H1 (cell line): ENCODE data around the gene FAM107A. TPM values are rescaled to one million over a fixed set of nuclear protein-coding genes. Genes with fewer than 3 reads are reported as not detected.

Source experiments
- CTCF ChIA-PET: fragments of 300-600 bp; sonication (Branson Sonifier 250); formaldehyde crosslinking; loops from one replicate; lab custom pipeline; 2021; ENCODE audit not compliant: partially characterized antibody; lab: Charles Lee
- POLR2A ChIA-PET: fragments of 300-600 bp; sonication (Branson Sonifier 250); formaldehyde crosslinking; loops from one replicate; lab custom pipeline; 2021; ENCODE audit warnings: inconsistent platforms; ENCODE audit not compliant: partially characterized antibody; lab: Charles Lee
- DNase-seq, 2 experiments: peaks; one replicate each; pipeline versions ENCODE4 v3.0.0 to v3.0.0-alpha.2; 2010 to 2022; ENCODE audit warnings: low spot score in 2 of 2, low read depth in 1 of 2, mixed read lengths in 1 of 2
- FAIRE-seq: peaks from 2 replicates; lab custom pipeline; 2011; peaks lifted over from hg19 to GRCh38; lab: Jason Lieb, UNC
- H2AFZ ChIP-seq: 2 replicates; pipeline ENCODE4 v1.8.1; 2012; ENCODE audit warnings: low read length, inconsistent platforms
- H2AK5ac ChIP-seq: 2 replicates; pipeline ENCODE4 v1.6.1; 2013; ENCODE audit warnings: low read depth, low read length
- H2BK120ac ChIP-seq: replicated peaks from 2 replicates; pipeline ENCODE3; 2013; ENCODE audit warnings: low read depth, low read length, inconsistent platforms
- H2BK12ac ChIP-seq: 2 replicates; pipeline ENCODE4 v1.6.1; 2013; ENCODE audit warnings: low read depth, low read length
- H2BK15ac ChIP-seq: 2 replicates; pipeline ENCODE4 v1.6.1; 2013; ENCODE audit warnings: low read length
- H2BK20ac ChIP-seq: 2 replicates; pipeline ENCODE4 v1.6.1; 2013; ENCODE audit warnings: low read length
- H2BK5ac ChIP-seq: 2 replicates; pipeline ENCODE4 v1.6.1; 2013; ENCODE audit warnings: low read depth, low read length
- H3K14ac ChIP-seq: 2 replicates; pipeline ENCODE4 v1.6.1; 2013; ENCODE audit warnings: inconsistent platforms; ENCODE audit not compliant: insufficient read length
- H3K18ac ChIP-seq: 2 replicates; pipeline ENCODE4 v1.6.1; 2013; ENCODE audit warnings: low read length; ENCODE audit errors: extremely low read depth
- H3K23ac ChIP-seq: 2 replicates; pipeline ENCODE4 v1.6.1; 2013; ENCODE audit warnings: inconsistent platforms; ENCODE audit not compliant: insufficient read length
- H3K23me2 ChIP-seq: 2 replicates; pipeline ENCODE4 v1.6.1; 2013; ENCODE audit warnings: low read depth, low read length
- H3K27ac ChIP-seq: 2 replicates; pipeline ENCODE4 v1.6.1; 2011; ENCODE audit warnings: low read depth, low read length, inconsistent platforms
- H3K27me3 ChIP-seq, 4 experiments: replicated peaks in 1 of 4; 1 replicate in 1 of 4; 2 replicates in 3 of 4; pipeline versions ENCODE4 v1.6.1 to v1.8.1; 2011 to 2013; ENCODE audit warnings: low read length in 3 of 4, mild to moderate bottlenecking in 3 of 4, inconsistent platforms in 2 of 4, mixed read lengths in 2 of 4, moderate library complexity in 1 of 4; ENCODE audit not compliant: control insufficient read depth in 3 of 4, insufficient read depth in 3 of 4; ENCODE audit errors: extremely low read depth in 1 of 4
- H3K36me3 ChIP-seq, 4 experiments: 2 replicates each; pipeline versions ENCODE4 v1.6.1 to v1.8.1; 2011 to 2013; ENCODE audit warnings: mild to moderate bottlenecking in 4 of 4, low read length in 3 of 4, moderate library complexity in 2 of 4, control low read depth in 1 of 4, inconsistent platforms in 1 of 4; ENCODE audit not compliant: insufficient read depth in 4 of 4, control insufficient read depth in 2 of 4
- H3K4ac ChIP-seq: replicated peaks from 2 replicates; pipeline ENCODE3; 2013; ENCODE audit warnings: low read length, low read depth, mixed read lengths, inconsistent platforms; ENCODE audit not compliant: insufficient read length
- H3K4me1 ChIP-seq, 4 experiments: replicated peaks in 1 of 4; 1 replicate in 1 of 4; 2 replicates in 3 of 4; pipeline versions ENCODE4 v1.6.1 to v1.8.1; 2011 to 2013; ENCODE audit warnings: low read length in 3 of 4, inconsistent platforms in 2 of 4, mixed read lengths in 1 of 4; ENCODE audit not compliant: insufficient read depth in 4 of 4, control insufficient read depth in 3 of 4
- H3K4me2 ChIP-seq, 2 experiments: 2 replicates each; pipeline versions ENCODE4 v1.6.1 to v1.8.1; 2011 to 2013; ENCODE audit warnings: low read depth in 2 of 2, low read length in 2 of 2, control low read depth in 1 of 2, inconsistent platforms in 1 of 2, mild to moderate bottlenecking in 1 of 2; ENCODE audit not compliant: insufficient read depth in 1 of 2
- H3K4me3 ChIP-seq, 4 experiments: fragments of 200-600, 300-600 bp in 1 of 4; sonication (generic), shearing (Covaris generic), sonication (Bioruptor Twin) in 1 of 4; 2 replicates each; pipeline versions ENCODE4 v1.5.1 to v1.8.1; 2011 to 2016; ENCODE audit warnings: low read length in 4 of 4, low read depth in 3 of 4, control low read depth in 2 of 4, inconsistent platforms in 2 of 4, mild to moderate bottlenecking in 2 of 4, mixed read lengths in 1 of 4, moderate library complexity in 1 of 4; ENCODE audit not compliant: insufficient read depth in 2 of 4; ENCODE audit errors: extremely low read depth in 1 of 4
- H3K56ac ChIP-seq: replicated peaks from 2 replicates; pipeline ENCODE3; 2013; ENCODE audit warnings: low read depth, mild to moderate bottlenecking, mixed read lengths, low read length, inconsistent platforms; ENCODE audit not compliant: insufficient read length
- H3K79me1 ChIP-seq: 2 replicates; pipeline ENCODE4 v1.6.1; 2013; ENCODE audit warnings: low read depth, low read length, control low read depth
- H3K79me2 ChIP-seq, 2 experiments: 2 replicates each; pipeline versions ENCODE4 v1.6.1 to v1.8.1; 2012 to 2013; ENCODE audit warnings: low read length in 2 of 2, mild to moderate bottlenecking in 2 of 2, inconsistent platforms in 1 of 2; ENCODE audit not compliant: insufficient read depth in 2 of 2, control insufficient read depth in 1 of 2
- H3K9ac ChIP-seq, 4 experiments: replicated peaks in 1 of 4; 1 replicate in 1 of 4; 2 replicates in 3 of 4; pipeline versions ENCODE4 v1.6.1 to v1.8.1; 2011 to 2013; ENCODE audit warnings: low read depth in 3 of 4, low read length in 3 of 4, control low read depth in 2 of 4, mild to moderate bottlenecking in 2 of 4, moderate library complexity in 2 of 4, inconsistent platforms in 1 of 4; ENCODE audit errors: extremely low read depth in 1 of 4
- H3K9me3 ChIP-seq, 2 experiments: 2 replicates each; pipeline versions ENCODE4 v1.6.1 to v1.8.1; 2012 to 2013; ENCODE audit warnings: mild to moderate bottlenecking in 2 of 2, moderate library complexity in 2 of 2, control low read depth in 1 of 2, inconsistent platforms in 1 of 2, low read depth in 1 of 2, low read length in 1 of 2, mixed read lengths in 1 of 2; ENCODE audit not compliant: insufficient read depth in 2 of 2
- H4K20me1 ChIP-seq, 2 experiments: replicated peaks in 1 of 2; 2 replicates each; pipeline versions ENCODE3 to v1.8.1; 2011 to 2013; ENCODE audit warnings: inconsistent platforms in 2 of 2, low read length in 2 of 2, mild to moderate bottlenecking in 1 of 2; ENCODE audit not compliant: insufficient read depth in 2 of 2, control insufficient read depth in 1 of 2
- H4K5ac ChIP-seq: 2 replicates; pipeline ENCODE4 v1.6.1; 2013; ENCODE audit warnings: low read length, low read depth, mixed read lengths, inconsistent platforms; ENCODE audit not compliant: insufficient read length
- H4K8ac ChIP-seq: 2 replicates; pipeline ENCODE4 v1.8.0; 2013; ENCODE audit warnings: mild to moderate bottlenecking, moderate library complexity, low read length, inconsistent platforms; ENCODE audit not compliant: insufficient read depth; ENCODE audit errors: extremely low read depth
- H4K91ac ChIP-seq: replicated peaks from 2 replicates; pipeline ENCODE3; 2013; ENCODE audit warnings: low read length, mixed read lengths, inconsistent platforms; ENCODE audit not compliant: insufficient read length
- ATF3 ChIP-seq: IDR thresholded peaks from 2 replicates; pipeline ENCODE4 v1.6.1; 2011; ENCODE audit warnings: low read depth, mild to moderate bottlenecking, low read length; ENCODE audit not compliant: insufficient read depth
- BCL11A ChIP-seq, 2 experiments: IDR thresholded peaks; one replicate each; pipeline ENCODE4 v1.6.1; 2011; ENCODE audit warnings: low read depth in 2 of 2, low read length in 2 of 2, mild to moderate bottlenecking in 2 of 2
- CBX8 ChIP-seq: fragments of 300-800, 300-1000 bp; sonication (generic); IDR thresholded peaks from 2 replicates; pipeline ENCODE4 v1.7.1; 2016; ENCODE audit warnings: low read depth, low read length, borderline replicate concordance
- CHD2 ChIP-seq: IDR thresholded peaks from 2 replicates; pipeline ENCODE4 v1.6.1; 2012; ENCODE audit warnings: low read length, improper control_type of control experiment
- CTBP2 ChIP-seq: IDR thresholded peaks from 2 replicates; pipeline ENCODE4 v1.7.0; 2011; ENCODE audit warnings: borderline replicate concordance, mild to moderate bottlenecking, moderate library complexity, mixed read lengths, low read length; ENCODE audit not compliant: insufficient read depth, insufficient read length
- EGR1 ChIP-seq: IDR thresholded peaks from 2 replicates; pipeline ENCODE4 v1.6.1; 2011; ENCODE audit warnings: low read depth, low read length, borderline replicate concordance
- FOSL1 ChIP-seq: IDR thresholded peaks from 2 replicates; pipeline ENCODE4 v1.6.1; 2011; ENCODE audit warnings: mild to moderate bottlenecking, low read depth, low read length, moderate library complexity; ENCODE audit not compliant: insufficient read depth
- POLR2A ChIP-seq, 2 experiments: IDR thresholded peaks; 1 replicate in 1 of 2; 2 replicates in 1 of 2; pipeline ENCODE4 v1.6.1; 2011; ENCODE audit warnings: low read depth in 2 of 2, low read length in 2 of 2, mild to moderate bottlenecking in 2 of 2; ENCODE audit errors: control extremely low read depth in 1 of 2
- RXRA ChIP-seq: IDR thresholded peaks from 2 replicates; pipeline ENCODE4 v1.6.1; 2011; ENCODE audit warnings: low read depth, mild to moderate bottlenecking, low read length, moderate library complexity; ENCODE audit not compliant: insufficient read depth
- SP2 ChIP-seq: IDR thresholded peaks from 2 replicates; pipeline ENCODE4 v1.6.1; 2012; ENCODE audit warnings: mild to moderate bottlenecking, low read length, inconsistent platforms
- USF2 ChIP-seq: IDR thresholded peaks from 2 replicates; pipeline ENCODE4 v1.6.1; 2011; ENCODE audit warnings: low read length, improper control_type of control experiment
- ZNF274 ChIP-seq: IDR thresholded peaks from 2 replicates; pipeline ENCODE4 v1.7.0; 2012; ENCODE audit warnings: low read length, borderline replicate concordance; ENCODE audit errors: extremely low read depth
- WGBS, 2 experiments: shearing (Covaris generic) in 1 of 2; methylation state at CpG; one replicate each; pipeline versions ENCODE4 v1.1.6 to v1.1.7; 2013 to 2015; ENCODE audit warnings: low lambda C conversion rate in 2 of 2, mixed read lengths in 2 of 2, inconsistent platforms in 1 of 2, low coverage in 1 of 2, missing lambda C conversion rate in 1 of 2; ENCODE audit not compliant: insufficient replicate concordance in 2 of 2, insufficient coverage in 1 of 2, insufficient read length in 1 of 2; ENCODE audit errors: extremely low coverage in 1 of 2, missing lambda C conversion rate in 1 of 2; 5-methylcytosine and 5-hydroxymethylcytosine counted together
- polyA plus RNA-seq, 7 experiments: library from polyadenylated mRNA; depleted of rRNA in 3 of 7; stranded (reverse) in 5 of 7; unstranded in 2 of 7; fragments of >200 nt in 5 of 7; fragments of 200-250 nt in 2 of 7; gene quantifications; 1 replicate in 5 of 7; 2 replicates in 1 of 7; 4 replicates in 1 of 7; pipeline versions ENCODE4 v1.2.1 to v1.2.3, GENCODE V29; 2011 to 2013; ENCODE audit warnings: missing spikeins in 2 of 7, mixed read lengths in 2 of 7
- total RNA-seq: library from RNA; stranded (reverse); fragmentation: NEBNext Ultra II Directional; extraction: Animal tissue kit (Norgen Biotek cat#: 25700); gene quantifications from 2 replicates; pipeline ENCODE4 v1.2.1, GENCODE V29; 2021

FAM107A gene
- total and polyA plus RNA-seq, 2 of the 8 experiments (the other 6 are each of a cell fraction or from before 2014, with no cell fraction given): 0.51 to 0.65 TPM

GRCh38 chr3:58609990-58610389 is 32.8 kb upstream of the FAM107A start:
- Histone ChIP-seq H3K79me2 (no peaks in the 10 kb centered on the region), H3K79me1 (no peaks in the 10 kb centered on the region; the same call in 1 of the 2 replicates), H3K4me2 (no peak overlapping the region), H4K8ac (no peak overlapping the region), H3K23ac (no peak overlapping the region), H2AFZ (no peak overlapping the region), H3K23me2 (no peaks in the 10 kb centered on the region), H3K36me3 (no peaks in the 10 kb centered on the region), H4K5ac (no peak overlapping the region), H3K27me3 (no peaks in the 10 kb centered on the region), H4K20me1 (no peaks in the 10 kb centered on the region), H3K4me1 (no peaks in the 10 kb centered on the region), H3K14ac (no peak overlapping the region), H2BK12ac (no peak overlapping the region), H3K9me3 (no peaks in the 10 kb centered on the region), H3K18ac (no peak overlapping the region), H3K9ac (no peak overlapping the region), H2BK120ac (no peak overlapping the region), H2BK15ac (no peak overlapping the region), H2BK5ac (no peak overlapping the region), H3K4ac (no peak overlapping the region), H4K91ac (no peak overlapping the region), H3K4me3 (no peak overlapping the region), H2AK5ac (no peak overlapping the region), H3K56ac (no peak overlapping the region), H2BK20ac (no peak overlapping the region), H3K27ac (no peak overlapping the region)
- 94% methylated on average over 7 of the region's 7 CpGs; no CpG with 5 or more reads in 1 of the 2 experiments for WGBS, 2 experiments
- ChIA-PET POLR2A (no interaction called here), CTCF (interaction anchor here (1.0 to 4.3 kb wide), 5 partner anchors 12 to 50 kb away, joined by 3 to 23 read pairs (median 4); no protein-coding TSS in a partner anchor)
- FAIRE-seq (no peak), DNase-seq (no peak)
- TF ChIP-seq USF2 (no peak), ZNF274 (no peak), ATF3 (no peak), SP2 (no peak), POLR2A (IDR thresholded peaks at IDR 0.05; ENCODE audit: control extremely low read depth in 1 of 2, low read depth in 2 of 2, low read length in 2 of 2) (no peak), CTBP2 (no peak), BCL11A (IDR thresholded peaks at IDR 0.05; ENCODE audit: low read depth in 2 of 2, low read length in 2 of 2) (no peak), CHD2 (no peak), CBX8 (no peak), RXRA (no peak), EGR1 (no peak), FOSL1 (no peak)
